Ishikawa (cell line): ENCODE results near the gene RCC1.

Experiments
- EGR1 ChIP-seq: IDR thresholded peaks from 2 replicates; pipeline ENCODE4 v1.6.1; 2012
- EP300 ChIP-seq: IDR thresholded peaks from 2 replicates; pipeline ENCODE4 v1.6.1; 2012; ENCODE audit warnings: borderline replicate concordance
- FOXM1 ChIP-seq: IDR thresholded peaks from 2 replicates; pipeline ENCODE4 v1.6.1; 2012; ENCODE audit warnings: low read depth, borderline replicate concordance
- TAF1 ChIP-seq: IDR thresholded peaks from 2 replicates; pipeline ENCODE4 v1.6.1; 2012; ENCODE audit warnings: low read depth, mild to moderate bottlenecking
- TEAD4 ChIP-seq: IDR thresholded peaks from 2 replicates; pipeline ENCODE4 v1.6.1; 2012
- TF ChIP-seq, protein P1 (sequence below): IDR thresholded peaks from 2 replicates; pipeline ENCODE4 v1.6.1; 2012

- TF ChIP-seq, protein P1, sequence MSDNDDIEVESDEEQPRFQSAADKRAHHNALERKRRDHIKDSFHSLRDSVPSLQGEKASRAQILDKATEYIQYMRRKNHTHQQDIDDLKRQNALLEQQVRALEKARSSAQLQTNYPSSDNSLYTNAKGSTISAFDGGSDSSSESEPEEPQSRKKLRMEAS = no peak
- TF ChIP-seq TAF1 (no peak), EGR1 (no peak), EP300 (no peak), FOXM1 (no peak), TEAD4 (no peak)
Measured at GRCh38 chr1:28510970-28511440, 5.2 kb downstream of the RCC1 start.
